ENCODE data around the gene CDK11B. TPM values are rescaled to one million over a fixed set of nuclear protein-coding genes. Genes with fewer than 3 reads are reported as not detected.
"Not testable (repeated sequence)": the region's sequence is repeated elsewhere in the genome, so short reads cannot be mapped to it uniquely, and the experiment has no call there.

CDK11B gene
- 9.0 and 9.6 TPM in 2 replicates for total RNA-seq (2014; rRNA removed; shearing (Covaris generic))

GRCh38 chr1:1658583-1659549 is at the start of gene CDK11B:
Gene CDK11B (minus strand): TSS chr1:1659004. CDS start chr1:1657485, 1,519 bp downstream.
- DNase-seq (ENCODE audit: low spot score): peak; percentile 91

GRCh38 chr1:1707897-1708296 is 49.1 kb upstream of the CDK11B start:
- not testable (repeated sequence) for DNase-seq (ENCODE audit: low spot score)

GRCh38 chr1:1707241-1707640 is 48.4 kb upstream of the CDK11B start:
- DNase-seq (ENCODE audit: low spot score): not testable (repeated sequence)

GRCh38 chr1:1705623-1706022 is 46.8 kb upstream of the CDK11B start:
- DNase-seq (ENCODE audit: low spot score): not testable (repeated sequence)

- DNase-seq (ENCODE audit: low spot score): not testable (repeated sequence)
These were observed 45.6 kb upstream of the CDK11B start for GRCh38 chr1:1704284-1704957.

GRCh38 chr1:1703796-1704195 is 45.0 kb upstream of the CDK11B start:
- DNase-seq (ENCODE audit: low spot score): no peak

- DNase-seq (ENCODE audit: low spot score): not testable (repeated sequence)
These were observed 43.7 kb upstream of the CDK11B start for GRCh38 chr1:1702506-1702905.

GRCh38 chr1:1700557-1700956 is 41.8 kb upstream of the CDK11B start:
- DNase-seq (ENCODE audit: low spot score): not testable (repeated sequence)

- DNase-seq (ENCODE audit: low spot score): not testable (repeated sequence)
These were observed 41.3 kb upstream of the CDK11B start for GRCh38 chr1:1700067-1700466.

- DNase-seq (ENCODE audit: low spot score): not testable (repeated sequence)
These were observed 40.3 kb upstream of the CDK11B start for GRCh38 chr1:1699061-1699460.

GRCh38 chr1:1697358-1698183 is 38.8 kb upstream of the CDK11B start:
- DNase-seq (ENCODE audit: low spot score): not testable (repeated sequence)

- not testable (repeated sequence) for DNase-seq (ENCODE audit: low spot score)
These were observed 37.9 kb upstream of the CDK11B start for GRCh38 chr1:1696431-1697357.

GRCh38 chr1:1692714-1693647 is 34.2 kb upstream of the CDK11B start, which contains the start of gene SLC35E2B:
Gene SLC35E2B (minus strand): TSS chr1:1692795. CDS start chr1:1676699, 16,096 bp downstream.
- peak; percentile 26 for DNase-seq (ENCODE audit: low spot score)

GRCh38 chr1:1692324-1692713 is 33.5 kb upstream of the CDK11B start:
- not testable (repeated sequence) for DNase-seq (ENCODE audit: low spot score)

GRCh38 chr1:1691443-1691842 is 32.6 kb upstream of the CDK11B start:
- not testable (repeated sequence) for DNase-seq (ENCODE audit: low spot score)

- not testable (repeated sequence) for DNase-seq (ENCODE audit: low spot score)
These were observed 30.7 kb upstream of the CDK11B start for GRCh38 chr1:1689526-1689925.

- no peak for DNase-seq (ENCODE audit: low spot score)
These were observed 29.0 kb upstream of the CDK11B start for GRCh38 chr1:1687846-1688245.

- DNase-seq (ENCODE audit: low spot score): no peak
These were observed 25.4 kb upstream of the CDK11B start for GRCh38 chr1:1684031-1684681.
